ENCODE data around the gene DNLZ.

DNLZ gene

GRCh38 chr9:136363106-136363948 lies at the start of gene DNLZ:
Gene DNLZ, minus strand, starts transcription at chr9:136363744. Its CDS starts 30 bp downstream, at chr9:136363714.
- Histone ChIP-seq H3K4me3 (replicated peaks; ENCODE audit: low read depth, low read length) (peak within 1 kb of the TSS; percentile 75), H3K27me3 (replicated peaks; ENCODE audit: control insufficient read depth, insufficient read depth, low read length) (no peaks in the 10 kb centered on the region), H3K36me3 (ENCODE audit: control insufficient read depth, insufficient read depth, low read length) (no peaks in the 10 kb centered on the region; the same call in 1 of the 2 replicates)
- TF ChIP-seq CTCF (IDR thresholded peaks at IDR 0.05; ENCODE audit: insufficient read depth, low read length, poor library complexity, severe bottlenecking): peak; percentile 74
- peak; percentile 91 for DNase-seq (ENCODE audit: extremely low read depth, insufficient read length)

GRCh38 chr9:136412962-136413361 lies 49.4 kb upstream of the DNLZ start:
- Histone ChIP-seq H3K36me3 (ENCODE audit: control insufficient read depth, insufficient read depth, low read length) (peaks cover 31% of the 10 kb centered on the region), H3K4me3 (replicated peaks; ENCODE audit: low read depth, low read length) (no peak overlapping the region), H3K27me3 (replicated peaks; ENCODE audit: control insufficient read depth, insufficient read depth, low read length) (no peaks in the 10 kb centered on the region)
- no peak for DNase-seq (ENCODE audit: extremely low read depth, insufficient read length)
- no peak for TF ChIP-seq CTCF (IDR thresholded peaks at IDR 0.05; ENCODE audit: insufficient read depth, low read length, poor library complexity, severe bottlenecking)

- Histone ChIP-seq H3K36me3 (ENCODE audit: control insufficient read depth, insufficient read depth, low read length) (peaks cover 34% of the 10 kb centered on the region), H3K4me3 (replicated peaks; ENCODE audit: low read depth, low read length) (peak overlapping the region; percentile 90), H3K27me3 (replicated peaks; ENCODE audit: control insufficient read depth, insufficient read depth, low read length) (no peaks in the 10 kb centered on the region)
- no peak for DNase-seq (ENCODE audit: extremely low read depth, insufficient read length)
- TF ChIP-seq CTCF (IDR thresholded peaks at IDR 0.05; ENCODE audit: insufficient read depth, low read length, poor library complexity, severe bottlenecking): no peak
Observed at GRCh38 chr9:136411378-136411777, 47.8 kb upstream of the DNLZ start.

- H3K36me3 ChIP-seq (ENCODE audit: control insufficient read depth, insufficient read depth, low read length): peaks cover 30% of the 10 kb centered on the region
- peak within 1 kb of the TSS; percentile 90 for H3K4me3 ChIP-seq (replicated peaks; ENCODE audit: low read depth, low read length)
- DNase-seq (ENCODE audit: extremely low read depth, insufficient read length): peak; percentile 93
- no peaks in the 10 kb centered on the region for H3K27me3 ChIP-seq (replicated peaks; ENCODE audit: control insufficient read depth, insufficient read depth, low read length)
- no peak for TF ChIP-seq CTCF (IDR thresholded peaks at IDR 0.05; ENCODE audit: insufficient read depth, low read length, poor library complexity, severe bottlenecking)
Observed at GRCh38 chr9:136410500-136411287, 47.1 kb upstream of the DNLZ start, which contains the start of the genes ENTR1 and PMPCA. Gene ENTR1, minus strand, starts transcription at chr9:136410614. Its CDS starts 217 bp downstream, at chr9:136410397. Gene PMPCA, plus strand, starts transcription at chr9:136410658. Its CDS starts 11 bp downstream, at chr9:136410669.

DNA sequence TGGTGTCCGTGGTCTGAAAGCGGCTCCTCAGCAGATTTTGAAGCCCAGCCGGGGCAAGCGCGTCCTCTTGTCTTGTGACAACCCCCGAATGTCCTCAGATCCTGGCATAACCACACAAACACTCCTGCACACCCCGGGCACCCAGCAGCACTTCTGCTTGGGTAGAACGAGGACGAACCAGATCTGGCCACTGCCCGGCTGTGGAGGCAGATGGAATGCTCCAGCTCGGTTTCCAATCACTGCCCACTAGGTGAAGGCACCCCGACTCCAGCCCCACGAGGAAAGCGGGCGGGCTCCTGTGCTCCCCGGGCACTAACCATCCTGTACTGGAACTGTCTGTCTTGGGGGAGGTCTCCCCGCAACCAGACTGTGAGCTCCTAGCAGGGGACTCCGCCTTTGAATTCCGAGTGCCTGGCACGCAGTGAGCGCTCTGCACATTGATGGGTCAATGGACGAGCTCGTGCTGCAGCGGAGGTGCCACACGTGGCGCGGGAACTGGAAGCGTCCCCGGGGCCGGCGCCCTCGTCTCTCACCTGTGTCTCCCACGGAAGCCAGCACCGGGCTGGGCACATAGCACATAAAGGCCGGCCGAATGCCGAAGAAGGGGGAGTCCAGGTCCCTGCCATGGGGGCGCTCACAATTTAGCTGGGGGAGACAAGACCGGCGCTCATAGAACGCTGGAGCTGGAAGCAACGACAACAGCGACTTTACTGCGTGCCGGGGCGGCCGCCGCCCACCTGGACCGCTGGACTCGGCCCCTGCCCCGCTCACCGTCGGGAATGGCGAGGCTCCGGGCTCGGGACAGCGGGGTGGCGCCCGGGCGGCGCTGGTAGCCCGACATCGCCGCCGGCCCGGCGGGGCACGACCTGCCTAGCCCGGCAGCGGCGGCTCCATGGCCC lies 46.3 kb upstream of the DNLZ start:
- TF ChIP-seq CTCF (IDR thresholded peaks at IDR 0.05; ENCODE audit: insufficient read depth, low read length, poor library complexity, severe bottlenecking): no peak
- Histone ChIP-seq H3K36me3 (ENCODE audit: control insufficient read depth, insufficient read depth, low read length) (peaks cover 30% of the 10 kb centered on the region), H3K27me3 (replicated peaks; ENCODE audit: control insufficient read depth, insufficient read depth, low read length) (no peaks in the 10 kb centered on the region), H3K4me3 (replicated peaks; ENCODE audit: low read depth, low read length) (peak overlapping the region; percentile 90)
- DNase-seq (ENCODE audit: extremely low read depth, insufficient read length): peak; percentile 60

Measured in GM06990 (cell line).